LNCaP clone FGC (cell line): ENCODE data around the gene NRARP.

Experiments
- DNase-seq: peaks from one replicate; pipeline ENCODE4 v3.0.0-alpha.2; 2011; ENCODE audit warnings: low read depth
- H3K4me3 ChIP-seq: 2 replicates; pipeline ENCODE4 v1.5.1; 2011; ENCODE audit warnings: mild to moderate bottlenecking, low read depth, low read length, control low read depth
- CTCF ChIP-seq: IDR thresholded peaks from 2 replicates; pipeline ENCODE4 v1.5.1; 2012; ENCODE audit warnings: mild to moderate bottlenecking; ENCODE audit not compliant: control insufficient read depth, insufficient read depth; ENCODE audit errors: extremely low read depth

The NRARP gene

GRCh38 chr9:137303893-137304382 is 1.9 kb upstream of the NRARP start:
- H3K4me3 ChIP-seq: no peak overlapping the region
- DNase-seq: no peak
- TF ChIP-seq CTCF: no peak

GRCh38 chr9:137303151-137303892 is 1.3 kb upstream of the NRARP start:
- peak overlapping the region; percentile 56 for H3K4me3 ChIP-seq
- no peak for DNase-seq
- no peak for TF ChIP-seq CTCF

- 0 out of 2 replicates have a peak, but pooled peaks have one; percentile 3 for TF ChIP-seq CTCF
- H3K4me3 ChIP-seq: peak overlapping the region; percentile 56
- DNase-seq: no peak
Observed at GRCh38 chr9:137302449-137303150, 529 bp upstream of the NRARP start.

GRCh38 chr9:137301081-137301947 is 757 bp downstream of the NRARP start:
- H3K4me3 ChIP-seq: peak overlapping the region; percentile 63
- no peak for DNase-seq
- peak; percentile 39 for TF ChIP-seq CTCF

- TF ChIP-seq CTCF: no peak
- H3K4me3 ChIP-seq: peak overlapping the region; percentile 63
- peak; percentile 81 for DNase-seq
Observed at GRCh38 chr9:137300567-137301080, 1.4 kb downstream of the NRARP start.

- H3K4me3 ChIP-seq: peak overlapping the region; percentile 63
- TF ChIP-seq CTCF: no peak
- no peak for DNase-seq
Observed at GRCh38 chr9:137299938-137300337, 2.1 kb downstream of the NRARP start.
